Karpas-422 (cell line): Measurements from ENCODE around the gene SPTBN1. TPM values are rescaled to one million over a fixed set of nuclear protein-coding genes. Genes with fewer than 3 reads are reported as not detected.

ENCODE experiments used
- DNase-seq: peaks from one replicate; pipeline ENCODE4 v3.0.0-alpha.2; 2015
- H2AFZ ChIP-seq: fragments of 200-600 bp; sonication (generic); 2 replicates; pipeline ENCODE4 v1.6.1; 2014; ENCODE audit warnings: antibody characterized with exemption, low read length, mixed read lengths
- H3K27ac ChIP-seq: fragments of 200-600 bp; sonication (generic); 2 replicates; pipeline ENCODE4 v1.5.1; 2014; ENCODE audit warnings: mild to moderate bottlenecking, low read length, moderate library complexity
- H3K27me3 ChIP-seq: fragments of 200-600 bp; sonication (generic); 2 replicates; pipeline ENCODE4 v1.6.1; 2014; ENCODE audit warnings: low read length, mixed read lengths
- H3K36me3 ChIP-seq: fragments of 200-600 bp; sonication (generic); 2 replicates; pipeline ENCODE4 v1.6.1; 2014; ENCODE audit warnings: low read length, mixed read lengths; ENCODE audit not compliant: insufficient read depth
- H3K4me1 ChIP-seq: fragments of 200-600 bp; sonication (generic); 2 replicates; pipeline ENCODE4 v1.6.1; 2014; ENCODE audit warnings: mild to moderate bottlenecking, low read length, mixed read lengths
- H3K4me2 ChIP-seq: fragments of 200-600 bp; sonication (generic); 2 replicates; pipeline ENCODE4 v1.6.1; 2014; ENCODE audit warnings: low read length, low read depth, mild to moderate bottlenecking; ENCODE audit not compliant: poor library complexity, severe bottlenecking
- H3K4me3 ChIP-seq: fragments of 200-600 bp; sonication (generic); 2 replicates; pipeline ENCODE4 v1.5.1; 2014; ENCODE audit warnings: mild to moderate bottlenecking, antibody characterized with exemption, low read length, mixed read lengths
- H3K79me2 ChIP-seq: fragments of 200-600 bp; sonication (generic); 2 replicates; pipeline ENCODE4 v1.6.1; 2014; ENCODE audit warnings: mild to moderate bottlenecking, low read length, mixed read lengths
- H3K9ac ChIP-seq: fragments of 200-600 bp; sonication (generic); 2 replicates; pipeline ENCODE4 v1.6.0; 2014; ENCODE audit warnings: low read length
- H3K9me2 ChIP-seq: fragments of 200-600 bp; sonication (generic), shearing (Covaris generic); replicated peaks from 2 replicates; pipeline ENCODE4 v1.6.0; 2014; ENCODE audit warnings: mild to moderate bottlenecking, low read length, moderate library complexity; ENCODE audit not compliant: insufficient read depth
- H3K9me3 ChIP-seq: fragments of 300-700, 200-600 bp; sonication (generic); 2 replicates; pipeline ENCODE4 v1.6.1; 2014; ENCODE audit warnings: low read length, mixed read lengths
- H4K20me1 ChIP-seq: fragments of 200-600 bp; sonication (generic); 2 replicates; pipeline ENCODE4 v1.6.1; 2014; ENCODE audit warnings: mild to moderate bottlenecking, antibody characterized with exemption, low read length, low read depth; ENCODE audit not compliant: insufficient read depth
- total RNA-seq: library from RNA; depleted of rRNA; stranded (reverse); fragments of >200 nt; shearing (Covaris generic); gene quantifications from 2 replicates; pipeline ENCODE4 v1.2.3, GENCODE V29; 2014; ENCODE audit warnings: low replicate concordance

Gene SPTBN1
- total RNA-seq, 1 experiment from 2014 or later = 6.2 TPM

DNA sequence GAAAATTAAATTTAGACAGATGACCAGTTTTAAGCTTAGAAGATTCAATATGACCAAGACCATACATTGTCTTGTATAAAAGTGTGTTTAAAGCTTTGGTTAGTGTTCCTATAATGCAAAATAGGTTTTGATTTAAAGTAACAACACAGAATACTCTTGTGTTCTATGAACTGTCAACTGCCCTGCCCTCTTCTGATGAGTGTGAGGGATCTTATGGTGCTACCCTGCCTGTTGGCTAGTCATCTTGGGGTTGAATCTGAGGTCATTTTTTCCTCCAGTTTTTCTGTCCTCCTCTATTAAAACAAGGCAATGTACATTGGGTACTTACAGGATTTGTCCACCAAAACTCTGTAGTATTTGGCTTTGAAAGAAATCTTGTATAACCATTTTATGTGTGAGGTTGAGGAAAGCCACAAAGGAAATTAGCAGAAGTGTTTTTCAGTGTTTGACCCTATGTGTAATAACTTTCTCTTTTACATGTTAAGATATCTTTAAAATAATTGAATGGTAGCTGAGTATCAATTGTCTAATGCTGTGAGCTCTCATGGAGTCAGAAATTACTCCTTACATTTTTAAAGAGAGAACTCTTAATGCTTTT lies 129.1 kb downstream of the SPTBN1 start:
- H3K9me3 ChIP-seq = no peaks in the 10 kb centered on the region
- no peak overlapping the region for H3K9ac ChIP-seq
- no peaks in the 10 kb centered on the region for H3K9me2 ChIP-seq
- H3K4me2 ChIP-seq = no peak overlapping the region
- no peaks in the 10 kb centered on the region for H3K36me3 ChIP-seq
- H3K27me3 ChIP-seq = no peaks in the 10 kb centered on the region
- peaks cover 46% of the 10 kb centered on the region for H3K4me1 ChIP-seq
- no peak for DNase-seq
- H3K4me3 ChIP-seq = no peak overlapping the region
- no peaks in the 10 kb centered on the region for H3K79me2 ChIP-seq
- H4K20me1 ChIP-seq = no peaks in the 10 kb centered on the region; the same call in 1 of the 2 replicates
- no peak overlapping the region for H2AFZ ChIP-seq
- H3K27ac ChIP-seq = no peak overlapping the region

DNA sequence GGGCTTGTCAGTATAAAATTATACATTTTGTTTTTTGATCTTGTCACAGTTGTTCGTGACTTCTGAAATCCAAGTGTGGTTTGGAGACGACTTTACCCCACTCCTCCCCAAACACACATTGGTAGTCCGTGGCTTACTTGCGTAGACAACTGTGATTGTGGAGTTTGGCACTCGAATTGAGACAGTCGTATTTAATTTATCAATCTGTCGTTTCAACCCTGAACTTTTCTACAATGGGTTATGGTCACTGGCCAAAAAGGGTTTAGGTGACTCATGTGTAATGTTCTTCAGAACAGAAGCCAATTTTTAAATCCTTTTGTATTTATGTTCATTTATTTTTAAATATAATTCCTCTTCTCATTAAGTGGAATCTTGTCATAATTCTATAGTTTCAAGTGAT lies 129.9 kb downstream of the SPTBN1 start:
- no peak for DNase-seq
- Histone ChIP-seq H2AFZ (no peak overlapping the region), H3K4me1 (peaks cover 39% of the 10 kb centered on the region), H3K4me2 (no peak overlapping the region), H3K36me3 (no peaks in the 10 kb centered on the region), H3K27ac (no peak overlapping the region), H4K20me1 (no peaks in the 10 kb centered on the region; the same call in 1 of the 2 replicates), H3K9ac (no peak overlapping the region), H3K27me3 (no peaks in the 10 kb centered on the region), H3K9me3 (no peaks in the 10 kb centered on the region), H3K4me3 (no peak overlapping the region), H3K9me2 (no peaks in the 10 kb centered on the region), H3K79me2 (no peaks in the 10 kb centered on the region)

DNA sequence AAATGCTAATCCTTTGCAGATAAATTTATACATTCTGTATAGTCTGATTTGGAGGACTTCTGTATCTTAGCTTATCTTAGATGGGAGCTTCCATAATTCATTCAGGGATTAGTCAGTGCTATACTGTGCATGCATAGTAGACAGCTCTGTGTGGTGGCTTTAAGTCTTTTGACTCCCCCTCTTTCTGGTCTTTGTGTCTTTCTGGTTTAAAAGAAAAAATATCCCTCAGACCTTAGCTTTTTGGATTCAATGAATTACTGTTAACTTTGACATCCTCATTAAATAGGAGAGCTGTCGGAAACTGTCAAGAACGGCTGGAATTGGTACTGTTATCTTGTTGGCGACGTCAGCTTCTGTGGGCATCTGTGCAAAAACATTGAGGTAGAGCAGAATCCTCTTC lies 130.4 kb downstream of the SPTBN1 start:
- no peak for DNase-seq
- no peaks in the 10 kb centered on the region for H3K9me3 ChIP-seq
- no peak overlapping the region for H3K4me2 ChIP-seq
- peaks cover 34% of the 10 kb centered on the region for H3K4me1 ChIP-seq
- no peak overlapping the region for H3K27ac ChIP-seq
- H4K20me1 ChIP-seq = no peaks in the 10 kb centered on the region; the same call in 1 of the 2 replicates
- H3K27me3 ChIP-seq = no peaks in the 10 kb centered on the region
- H2AFZ ChIP-seq = no peak overlapping the region
- no peak overlapping the region for H3K9ac ChIP-seq
- no peak overlapping the region for H3K4me3 ChIP-seq
- H3K79me2 ChIP-seq = no peaks in the 10 kb centered on the region
- H3K36me3 ChIP-seq = no peaks in the 10 kb centered on the region
- H3K9me2 ChIP-seq = no peaks in the 10 kb centered on the region

DNA sequence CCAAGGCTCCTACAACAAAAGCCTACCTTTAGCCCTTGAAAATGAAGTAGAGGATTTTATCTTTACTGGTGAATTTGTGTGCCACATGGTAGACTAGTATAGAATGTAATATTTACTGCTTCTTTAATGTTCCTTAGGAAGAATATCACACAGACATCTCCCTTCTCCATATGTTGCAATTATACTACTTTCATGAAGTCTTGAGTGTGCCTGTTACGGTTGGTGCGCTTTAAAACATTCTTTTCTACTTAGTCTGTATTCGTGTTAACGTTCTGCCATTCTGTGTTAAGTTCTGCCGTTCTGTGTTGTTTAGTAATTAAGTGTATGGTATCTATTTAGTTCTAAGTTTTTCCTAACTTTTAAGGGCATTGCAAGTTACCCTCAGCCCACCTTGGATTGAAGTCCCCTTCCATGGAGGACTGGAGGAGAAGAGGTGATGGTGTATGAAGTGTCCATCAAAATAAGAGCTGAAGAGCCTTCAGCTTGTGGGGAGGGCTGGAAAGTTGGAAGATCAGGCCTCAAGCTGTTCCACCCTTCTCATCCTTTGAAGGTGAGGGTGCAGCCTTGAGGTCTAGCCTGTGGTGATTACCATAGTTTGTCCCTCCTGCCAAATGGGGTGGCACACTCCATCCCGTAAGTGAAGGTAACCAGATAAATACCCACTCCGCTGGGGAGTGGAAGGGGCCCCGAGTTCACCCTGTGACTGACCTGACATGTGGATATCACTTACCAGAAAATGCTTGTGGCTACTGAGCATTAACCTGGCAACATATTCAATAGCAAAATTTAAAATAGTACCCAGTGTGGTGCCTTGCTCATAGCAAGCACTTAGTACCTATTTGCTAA lies 131.3 kb downstream of the SPTBN1 start:
- no peaks in the 10 kb centered on the region for H3K9me3 ChIP-seq
- no peak overlapping the region for H3K27ac ChIP-seq
- no peaks in the 10 kb centered on the region; the same call in 1 of the 2 replicates for H4K20me1 ChIP-seq
- DNase-seq = no peak
- H3K9me2 ChIP-seq = no peaks in the 10 kb centered on the region
- H3K4me1 ChIP-seq = peaks cover 25% of the 10 kb centered on the region
- H3K4me2 ChIP-seq = no peak overlapping the region
- no peaks in the 10 kb centered on the region for H3K27me3 ChIP-seq
- H2AFZ ChIP-seq = no peak overlapping the region
- no peaks in the 10 kb centered on the region for H3K36me3 ChIP-seq
- H3K79me2 ChIP-seq = no peaks in the 10 kb centered on the region
- no peak overlapping the region for H3K9ac ChIP-seq
- no peak overlapping the region for H3K4me3 ChIP-seq

DNA sequence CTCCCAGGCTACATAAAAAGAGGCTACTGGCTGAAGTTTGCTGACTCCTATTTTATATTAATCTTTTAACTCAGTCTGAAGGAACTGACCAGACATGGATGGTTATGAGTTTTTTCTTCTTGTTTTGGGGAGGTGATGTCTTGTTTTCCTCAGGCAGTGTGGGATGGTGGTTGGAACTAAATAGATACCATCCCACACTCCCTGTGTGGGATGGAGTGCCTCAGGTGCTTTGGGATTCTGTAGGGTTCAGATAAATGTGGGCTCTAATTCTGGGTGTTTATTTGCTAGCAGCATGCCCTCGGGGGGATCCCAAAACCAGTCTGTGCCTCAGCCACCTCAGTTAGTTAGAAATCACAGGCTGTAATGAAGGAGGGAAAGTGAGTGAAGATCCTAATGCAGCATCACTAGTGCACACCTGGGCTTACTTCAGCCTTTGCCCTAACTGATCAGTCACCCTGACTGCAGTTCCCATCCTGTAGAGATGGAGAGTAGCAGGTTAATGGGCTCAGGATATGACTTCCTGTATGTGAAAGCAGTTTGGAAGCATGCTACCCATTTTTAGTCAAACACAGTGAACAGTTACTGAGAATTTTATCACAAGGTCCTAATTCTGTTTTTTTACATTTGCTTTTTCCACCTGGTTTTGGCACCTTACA lies 132.2 kb downstream of the SPTBN1 start:
- no peak overlapping the region for H2AFZ ChIP-seq
- no peak overlapping the region for H3K27ac ChIP-seq
- no peaks in the 10 kb centered on the region for H3K79me2 ChIP-seq
- no peak overlapping the region for H3K4me2 ChIP-seq
- H3K4me3 ChIP-seq = no peak overlapping the region
- no peak for DNase-seq
- no peaks in the 10 kb centered on the region for H3K27me3 ChIP-seq
- peaks cover 16% of the 10 kb centered on the region for H3K4me1 ChIP-seq
- H3K36me3 ChIP-seq = no peaks in the 10 kb centered on the region
- H3K9ac ChIP-seq = no peak overlapping the region
- H3K9me2 ChIP-seq = no peaks in the 10 kb centered on the region
- no peaks in the 10 kb centered on the region for H3K9me3 ChIP-seq
- no peaks in the 10 kb centered on the region; the same call in 1 of the 2 replicates for H4K20me1 ChIP-seq

DNA sequence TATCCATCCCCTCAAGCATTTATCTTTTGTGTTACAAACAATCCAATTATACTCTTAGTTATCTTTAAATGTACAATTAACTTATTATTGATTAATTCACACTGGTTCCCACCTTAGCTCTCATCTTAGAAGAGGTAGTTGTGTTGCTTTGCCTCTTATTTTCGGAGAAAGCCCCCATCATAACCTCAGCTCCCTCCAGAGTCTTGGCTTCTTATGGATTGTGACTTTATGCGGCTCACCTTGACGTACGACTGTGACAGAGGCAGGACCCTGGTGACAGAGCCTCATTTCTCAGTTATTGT lies 132.9 kb downstream of the SPTBN1 start:
- no peak overlapping the region for H3K4me3 ChIP-seq
- H4K20me1 ChIP-seq = no peaks in the 10 kb centered on the region; the same call in 1 of the 2 replicates
- H3K27ac ChIP-seq = no peak overlapping the region
- no peak overlapping the region for H3K4me2 ChIP-seq
- H3K9me3 ChIP-seq = no peaks in the 10 kb centered on the region
- no peaks in the 10 kb centered on the region for H3K27me3 ChIP-seq
- peaks cover 9% of the 10 kb centered on the region for H3K4me1 ChIP-seq
- H2AFZ ChIP-seq = no peak overlapping the region
- DNase-seq = no peak
- H3K9me2 ChIP-seq = no peaks in the 10 kb centered on the region
- H3K79me2 ChIP-seq = no peaks in the 10 kb centered on the region
- no peak overlapping the region for H3K9ac ChIP-seq
- no peaks in the 10 kb centered on the region for H3K36me3 ChIP-seq

DNA sequence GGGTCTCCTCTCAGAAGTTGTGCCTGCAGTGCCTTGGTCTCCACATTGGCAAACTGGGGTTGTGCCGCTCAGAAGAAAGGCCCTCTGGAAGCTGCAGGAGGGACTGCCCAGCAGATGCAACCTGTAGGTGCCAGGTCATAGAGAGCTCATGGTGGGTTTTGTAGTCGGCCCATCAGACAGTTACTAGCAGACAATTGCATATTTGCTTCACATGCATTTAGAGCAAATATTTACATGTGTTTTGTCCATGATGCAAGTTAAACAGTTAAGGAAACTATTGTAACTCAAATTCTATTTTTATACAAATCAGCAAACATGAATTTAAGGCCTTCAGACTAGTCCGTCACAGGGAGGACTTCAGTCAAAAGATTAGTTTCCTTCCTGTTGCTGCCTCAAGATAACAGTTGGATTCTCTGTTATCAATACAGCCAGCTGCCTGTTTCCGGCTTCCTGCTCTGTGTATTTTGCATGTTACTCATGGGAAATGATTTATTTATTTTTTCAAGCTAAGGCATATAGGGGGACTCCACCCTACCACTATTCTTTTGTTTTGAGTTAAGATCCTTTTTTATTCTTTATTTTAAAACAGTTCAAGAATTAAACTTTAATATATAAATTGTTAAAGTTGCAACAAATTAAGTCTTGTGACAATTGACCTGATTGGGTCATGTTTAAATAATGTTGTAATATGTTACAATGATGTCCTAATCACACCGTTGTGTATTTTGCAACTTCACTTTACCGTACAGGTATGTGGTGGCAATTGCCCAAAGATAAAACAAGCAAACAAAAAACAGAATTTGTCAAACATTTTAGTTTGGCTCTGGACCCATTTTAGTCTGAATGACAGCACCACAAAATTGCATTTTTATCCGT lies 133.5 kb downstream of the SPTBN1 start:
- H3K79me2 ChIP-seq = no peaks in the 10 kb centered on the region
- H3K9ac ChIP-seq = no peak overlapping the region
- no peak for DNase-seq
- H3K4me2 ChIP-seq = no peak overlapping the region
- H4K20me1 ChIP-seq = no peaks in the 10 kb centered on the region; the same call in 1 of the 2 replicates
- no peaks in the 10 kb centered on the region for H3K27me3 ChIP-seq
- no peaks in the 10 kb centered on the region for H3K36me3 ChIP-seq
- H3K9me2 ChIP-seq = no peaks in the 10 kb centered on the region
- no peak overlapping the region for H2AFZ ChIP-seq
- peaks cover 6% of the 10 kb centered on the region for H3K4me1 ChIP-seq
- no peak overlapping the region for H3K4me3 ChIP-seq
- no peak overlapping the region for H3K27ac ChIP-seq
- no peaks in the 10 kb centered on the region for H3K9me3 ChIP-seq
